Measurements from ENCODE around the gene LYPD5. TPM values are rescaled to one million over a fixed set of nuclear protein-coding genes. Genes with fewer than 3 reads are reported as not detected.
A peak's percentile ranks its signal among the peaks of the same experiment; 100 is the strongest.

LYPD5 gene
- total and polyA plus RNA-seq, 2 of the 13 experiments (the other 11 are each of a cell fraction or from before 2014, with no cell fraction given): not detected

DNA sequence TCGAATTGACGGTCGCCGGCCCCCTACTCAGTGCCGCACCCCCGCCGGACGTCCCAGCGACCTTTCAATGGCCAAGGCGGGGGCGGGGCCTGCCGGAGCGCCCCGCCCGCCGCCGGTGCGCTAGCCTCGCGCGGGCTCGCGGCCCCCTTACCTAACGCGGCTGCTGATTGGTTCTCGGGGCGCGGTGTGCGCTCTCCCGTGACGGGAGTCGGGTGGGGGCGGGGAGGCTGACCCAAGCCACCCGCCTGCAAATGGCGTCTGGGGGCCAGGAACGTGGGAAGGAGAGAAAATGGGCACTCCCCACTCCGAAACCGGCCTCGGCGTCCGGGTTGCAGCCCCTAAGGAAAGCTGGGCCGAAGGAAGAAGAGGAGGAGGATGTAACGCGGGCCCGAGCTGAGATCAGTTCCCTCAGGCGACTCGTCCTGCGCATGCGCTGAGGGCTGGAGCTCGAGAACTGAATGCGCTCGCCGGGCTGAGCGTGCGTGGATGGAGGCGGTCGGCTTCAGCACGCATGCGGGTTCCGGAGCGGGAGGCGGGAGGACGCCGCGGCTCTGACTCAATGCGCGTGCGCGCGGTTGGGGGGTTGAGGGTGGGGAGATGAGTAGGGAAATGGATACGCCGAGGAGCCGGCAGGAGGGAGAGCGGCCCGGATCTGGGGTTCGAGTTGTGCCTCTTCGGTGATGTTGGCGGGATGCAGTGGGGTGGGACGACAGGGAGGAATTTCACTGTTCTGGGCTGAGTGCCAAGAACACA is 47.6 kb downstream of the LYPD5 start, which contains the start of gene SMG9 (continued):
- TF ChIP-seq, protein P1, sequence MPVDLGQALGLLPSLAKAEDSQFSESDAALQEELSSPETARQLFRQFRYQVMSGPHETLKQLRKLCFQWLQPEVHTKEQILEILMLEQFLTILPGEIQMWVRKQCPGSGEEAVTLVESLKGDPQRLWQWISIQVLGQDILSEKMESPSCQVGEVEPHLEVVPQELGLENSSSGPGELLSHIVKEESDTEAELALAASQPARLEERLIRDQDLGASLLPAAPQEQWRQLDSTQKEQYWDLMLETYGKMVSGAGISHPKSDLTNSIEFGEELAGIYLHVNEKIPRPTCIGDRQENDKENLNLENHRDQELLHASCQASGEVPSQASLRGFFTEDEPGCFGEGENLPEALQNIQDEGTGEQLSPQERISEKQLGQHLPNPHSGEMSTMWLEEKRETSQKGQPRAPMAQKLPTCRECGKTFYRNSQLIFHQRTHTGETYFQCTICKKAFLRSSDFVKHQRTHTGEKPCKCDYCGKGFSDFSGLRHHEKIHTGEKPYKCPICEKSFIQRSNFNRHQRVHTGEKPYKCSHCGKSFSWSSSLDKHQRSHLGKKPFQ (CRISPR knock-in tag; IDR thresholded peaks at IDR 0.05; ENCODE audit: insufficient replicate concordance): peak; percentile 93
- TF ChIP-seq ZNF7 (CRISPR knock-in tag; IDR thresholded peaks at IDR 0.05) (no peak; the same call in 1 of the 2 replicates), ZBTB42 (CRISPR knock-in tag; IDR thresholded peaks at IDR 0.05) (0 out of 2 replicates have a peak, but pooled peaks have one; percentile 61), FIP1L1 (IDR thresholded peaks at IDR 0.05; ENCODE audit: borderline replicate concordance, insufficient read depth, low read depth, low read length) (0 out of 2 replicates have a peak, but pooled peaks have one; percentile 29), SALL2 (CRISPR knock-in tag; IDR thresholded peaks at IDR 0.05) (peak; percentile 76; the same call in 1 of the 2 replicates), ZFY (CRISPR knock-in tag; IDR thresholded peaks at IDR 0.05) (peak; percentile 87), ZNF264 (CRISPR knock-in tag; IDR thresholded peaks at IDR 0.05) (no peak; the same call in 1 of the 2 replicates), PAWR (CRISPR knock-in tag; IDR thresholded peaks at IDR 0.05; ENCODE audit: borderline replicate concordance) (no peak), FOXK2 (IDR thresholded peaks at IDR 0.05) (no peak), FOXK1 (CRISPR knock-in tag; IDR thresholded peaks at IDR 0.05; ENCODE audit: borderline replicate concordance, low read depth) (peak; percentile 56; the same call in 1 of the 2 replicates), ZNF12 (CRISPR knock-in tag; IDR thresholded peaks at IDR 0.05) (no peak), GFI1 (CRISPR knock-in tag; IDR thresholded peaks at IDR 0.05; ENCODE audit: borderline replicate concordance) (peak; percentile 31; the same call in 1 of the 2 replicates), ZKSCAN1 (IDR thresholded peaks at IDR 0.05; ENCODE audit: low read length) (no peak), HNRNPLL (IDR thresholded peaks at IDR 0.05; ENCODE audit: low read depth, low read length, poor library complexity, severe bottlenecking) (peak; percentile 82), ETV6 (CRISPR knock-in tag; conservative IDR thresholded peaks at IDR 0.05) (0 out of 2 replicates have a peak, but pooled peaks have one; percentile 71), GTF3A (CRISPR knock-in tag; conservative IDR thresholded peaks at IDR 0.05) (no peak), YY1 (IDR thresholded peaks at IDR 0.05; ENCODE audit: insufficient read depth, insufficient replicate concordance, low read depth, low read length) (peak; percentile 90), SP1 (IDR thresholded peaks at IDR 0.05) (no peak), SP1 (CRISPR knock-in tag; IDR thresholded peaks at IDR 0.05) (peak; percentile 71; the same call in 1 of the 2 replicates), ZNF564 (CRISPR knock-in tag; IDR thresholded peaks at IDR 0.05) (no peak), ZNF335 (CRISPR knock-in tag; IDR thresholded peaks at IDR 0.05) (peak; percentile 48; the same call in 1 of the 2 replicates), ESRRA (CRISPR knock-in tag; IDR thresholded peaks at IDR 0.05; ENCODE audit: low read depth) (no peak; the same call in 1 of the 2 replicates)
- TF ChIP-seq, protein P2, sequence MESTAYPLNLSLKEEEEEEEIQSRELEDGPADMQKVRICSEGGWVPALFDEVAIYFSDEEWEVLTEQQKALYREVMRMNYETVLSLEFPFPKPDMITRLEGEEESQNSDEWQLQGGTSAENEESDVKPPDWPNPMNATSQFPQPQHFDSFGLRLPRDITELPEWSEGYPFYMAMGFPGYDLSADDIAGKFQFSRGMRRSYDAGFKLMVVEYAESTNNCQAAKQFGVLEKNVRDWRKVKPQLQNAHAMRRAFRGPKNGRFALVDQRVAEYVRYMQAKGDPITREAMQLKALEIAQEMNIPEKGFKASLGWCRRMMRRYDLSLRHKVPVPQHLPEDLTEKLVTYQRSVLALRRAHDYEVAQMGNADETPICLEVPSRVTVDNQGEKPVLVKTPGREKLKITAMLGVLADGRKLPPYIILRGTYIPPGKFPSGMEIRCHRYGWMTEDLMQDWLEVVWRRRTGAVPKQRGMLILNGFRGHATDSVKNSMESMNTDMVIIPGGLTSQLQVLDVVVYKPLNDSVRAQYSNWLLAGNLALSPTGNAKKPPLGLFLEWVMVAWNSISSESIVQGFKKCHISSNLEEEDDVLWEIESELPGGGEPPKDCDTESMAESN (CRISPR knock-in tag; conservative IDR thresholded peaks at IDR 0.05): peak; percentile 60; the same call in 1 of the 2 replicates
- TF ChIP-seq, protein P3, sequence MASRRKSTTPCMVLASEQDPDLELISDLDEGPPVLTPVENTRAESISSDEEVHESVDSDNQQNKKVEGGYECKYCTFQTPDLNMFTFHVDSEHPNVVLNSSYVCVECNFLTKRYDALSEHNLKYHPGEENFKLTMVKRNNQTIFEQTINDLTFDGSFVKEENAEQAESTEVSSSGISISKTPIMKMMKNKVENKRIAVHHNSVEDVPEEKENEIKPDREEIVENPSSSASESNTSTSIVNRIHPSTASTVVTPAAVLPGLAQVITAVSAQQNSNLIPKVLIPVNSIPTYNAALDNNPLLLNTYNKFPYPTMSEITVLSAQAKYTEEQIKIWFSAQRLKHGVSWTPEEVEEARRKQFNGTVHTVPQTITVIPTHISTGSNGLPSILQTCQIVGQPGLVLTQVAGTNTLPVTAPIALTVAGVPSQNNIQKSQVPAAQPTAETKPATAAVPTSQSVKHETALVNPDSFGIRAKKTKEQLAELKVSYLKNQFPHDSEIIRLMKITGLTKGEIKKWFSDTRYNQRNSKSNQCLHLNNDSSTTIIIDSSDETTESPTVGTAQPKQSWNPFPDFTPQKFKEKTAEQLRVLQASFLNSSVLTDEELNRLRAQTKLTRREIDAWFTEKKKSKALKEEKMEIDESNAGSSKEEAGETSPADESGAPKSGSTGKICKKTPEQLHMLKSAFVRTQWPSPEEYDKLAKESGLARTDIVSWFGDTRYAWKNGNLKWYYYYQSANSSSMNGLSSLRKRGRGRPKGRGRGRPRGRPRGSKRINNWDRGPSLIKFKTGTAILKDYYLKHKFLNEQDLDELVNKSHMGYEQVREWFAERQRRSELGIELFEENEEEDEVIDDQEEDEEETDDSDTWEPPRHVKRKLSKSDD (CRISPR knock-in tag; IDR thresholded peaks at IDR 0.05; ENCODE audit: low read depth): 0 out of 2 replicates have a peak, but pooled peaks have one; percentile 42

Data from HepG2 (cell line).